Stimulated activated CD4-positive, alpha-beta T cell treated with anti-CD3 and anti-CD28 coated beads, Interleukin-1b, Interleukin-23, amount 100 ng/mL, for 24 hours (primary cell): Measurements from ENCODE around the gene PRSS57.
"Not testable (repeated sequence)": the region's sequence is repeated elsewhere in the genome, so short reads cannot be mapped to it uniquely, and the experiment has no call there.

Experiments
- DNase-seq, 4 experiments: peaks; one replicate each; pipeline ENCODE4 v3.0.0-alpha.2; 2020; ENCODE audit warnings: low read depth in 4 of 4, low spot score in 1 of 4

PRSS57 gene

DNA sequence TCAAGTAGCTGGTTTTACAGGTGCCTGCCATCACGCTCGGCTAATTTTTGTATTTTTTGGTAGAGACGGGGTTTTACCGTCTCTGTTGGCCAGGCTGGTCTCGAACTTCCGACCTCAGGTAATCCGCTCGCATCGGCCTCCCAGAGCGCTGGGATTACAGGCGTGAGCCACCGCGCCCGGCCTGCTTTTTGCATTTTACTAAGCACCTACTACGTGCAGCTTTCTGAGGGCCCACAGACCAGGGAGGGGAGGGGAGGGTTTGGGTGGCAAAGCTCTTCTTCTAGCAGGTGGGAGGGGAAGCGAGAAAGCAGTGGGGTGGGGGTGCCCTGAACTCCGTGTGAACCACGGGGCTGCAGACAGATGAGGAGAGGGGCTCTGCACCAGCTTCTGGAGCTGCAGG is 28.5 kb upstream of the PRSS57 start:
- no peak for DNase-seq

DNA sequence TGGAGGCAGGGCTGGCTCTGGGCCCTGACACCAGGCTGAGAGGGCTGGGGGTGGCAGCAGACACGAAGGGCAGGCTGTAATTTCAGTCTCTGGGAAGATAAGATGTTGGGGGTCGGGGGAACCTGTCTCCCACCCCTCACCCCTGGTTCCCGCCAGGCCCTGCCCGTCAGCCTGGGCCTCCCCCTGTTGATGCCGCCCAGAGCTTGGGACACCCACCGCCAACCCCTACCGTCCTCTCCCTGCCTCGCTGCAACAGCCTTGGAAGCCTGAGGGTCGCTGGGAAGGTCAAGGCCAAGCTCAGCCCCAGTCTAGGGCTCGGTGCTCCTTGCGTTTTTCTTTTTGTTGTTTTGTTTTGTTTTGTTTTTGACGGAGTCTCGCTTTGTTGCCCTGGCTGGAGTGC is 28.0 kb upstream of the PRSS57 start:
- DNase-seq: no peak

DNA sequence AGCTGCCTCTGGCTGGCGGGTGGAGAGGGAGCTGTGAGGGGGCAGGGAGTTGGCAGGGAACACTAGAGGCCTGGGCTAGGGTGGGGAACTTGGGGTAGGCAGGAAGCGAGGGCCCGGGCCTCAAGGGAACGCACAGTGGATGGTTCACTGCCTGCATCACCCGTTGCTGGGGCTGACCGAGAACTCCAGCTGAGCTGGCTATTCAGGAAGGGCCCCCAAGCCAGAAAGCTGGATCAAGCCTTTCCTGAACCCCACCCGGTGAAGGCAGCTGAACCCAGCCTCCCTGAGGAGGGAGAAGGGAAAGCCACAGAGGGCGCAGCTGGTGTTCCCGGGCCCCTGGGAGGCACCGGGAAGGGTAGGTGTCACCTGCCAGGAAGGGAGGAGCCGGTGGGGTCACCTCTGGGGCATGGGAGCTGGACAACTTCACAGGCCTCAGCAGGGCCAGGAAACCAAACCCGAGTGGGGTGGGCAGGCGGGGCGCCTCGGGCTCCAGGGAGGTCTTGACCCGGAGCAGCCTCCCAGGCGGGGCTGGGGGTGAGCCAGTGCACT is 27.4 kb upstream of the PRSS57 start:
- no peak for DNase-seq

DNA sequence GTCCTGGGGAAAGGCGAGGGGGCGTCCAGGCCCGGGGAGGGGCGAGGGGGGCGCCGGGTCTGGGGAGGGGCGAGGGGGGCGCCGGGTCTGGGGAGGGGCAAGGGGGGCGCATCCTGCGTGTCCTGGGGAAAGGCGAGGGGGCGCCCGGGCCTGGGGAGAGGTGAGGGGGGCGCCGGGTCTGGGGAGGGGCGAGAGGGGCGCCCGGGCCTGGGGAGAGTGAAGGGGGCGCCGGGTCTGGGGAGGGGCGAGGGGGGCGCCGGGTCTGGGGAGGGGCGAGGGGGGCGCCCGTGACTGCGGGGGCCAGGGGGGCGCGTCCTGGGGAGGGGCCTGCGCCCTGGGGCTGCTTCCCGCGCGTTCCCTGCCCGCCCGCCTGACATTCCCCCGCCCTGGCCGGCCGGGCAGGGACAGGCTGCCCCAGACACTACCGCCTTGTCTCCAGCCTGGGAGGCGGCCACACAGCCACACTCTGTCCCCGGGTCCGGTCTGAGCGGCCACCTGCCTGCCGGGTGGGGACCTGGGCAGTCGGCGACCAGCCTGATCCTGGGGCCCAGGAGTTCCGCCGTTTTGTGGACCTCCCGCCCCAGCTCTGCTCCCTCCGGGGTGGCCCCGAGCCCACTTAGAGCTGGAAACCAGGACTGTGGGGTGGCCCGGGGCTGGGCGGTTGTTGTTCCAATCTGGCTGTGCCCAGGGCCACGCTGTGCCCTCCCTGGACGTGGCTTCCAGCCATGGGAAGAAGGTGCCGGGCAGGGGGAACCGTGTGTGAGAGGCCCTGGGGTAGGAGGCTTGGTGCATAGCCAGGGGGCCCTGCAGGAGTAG is 25.3 kb upstream of the PRSS57 start:
- DNase-seq: no peak

DNA sequence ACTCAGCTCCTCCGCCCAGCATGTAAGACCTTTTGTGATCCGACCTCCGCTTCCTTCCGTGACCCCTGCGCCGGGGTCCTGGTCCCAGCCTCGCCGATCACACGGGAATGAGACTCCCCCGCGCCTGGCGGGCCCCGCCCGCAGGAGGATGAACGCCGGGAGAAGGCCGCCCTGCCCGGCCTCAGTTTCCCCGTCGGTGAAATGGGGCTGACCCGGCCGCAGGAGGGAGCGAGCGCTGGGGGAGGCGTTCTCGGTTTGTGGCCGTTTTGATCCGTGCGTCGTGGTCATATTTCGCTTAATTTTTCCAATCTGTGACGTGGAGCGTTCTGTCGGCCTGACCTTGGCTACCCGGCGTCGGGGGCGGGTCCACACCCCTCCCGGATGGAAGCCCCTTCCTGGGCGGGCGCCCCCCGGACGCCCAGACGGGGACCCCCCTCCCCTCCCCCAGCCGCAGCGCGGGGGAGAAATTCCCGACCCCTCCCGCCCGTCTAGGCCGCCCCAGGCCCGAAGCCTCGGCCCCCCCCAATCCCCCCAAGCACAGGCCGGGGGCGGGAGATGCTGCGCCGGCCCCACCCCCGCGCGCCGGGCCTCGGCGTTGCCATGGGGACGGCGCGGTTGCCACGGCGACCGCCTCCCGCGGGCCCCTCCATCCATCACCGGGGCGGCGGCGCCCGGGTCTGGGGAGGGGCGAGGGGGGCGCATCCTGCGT is 24.5 kb upstream of the PRSS57 start:
- no peak for DNase-seq

DNA sequence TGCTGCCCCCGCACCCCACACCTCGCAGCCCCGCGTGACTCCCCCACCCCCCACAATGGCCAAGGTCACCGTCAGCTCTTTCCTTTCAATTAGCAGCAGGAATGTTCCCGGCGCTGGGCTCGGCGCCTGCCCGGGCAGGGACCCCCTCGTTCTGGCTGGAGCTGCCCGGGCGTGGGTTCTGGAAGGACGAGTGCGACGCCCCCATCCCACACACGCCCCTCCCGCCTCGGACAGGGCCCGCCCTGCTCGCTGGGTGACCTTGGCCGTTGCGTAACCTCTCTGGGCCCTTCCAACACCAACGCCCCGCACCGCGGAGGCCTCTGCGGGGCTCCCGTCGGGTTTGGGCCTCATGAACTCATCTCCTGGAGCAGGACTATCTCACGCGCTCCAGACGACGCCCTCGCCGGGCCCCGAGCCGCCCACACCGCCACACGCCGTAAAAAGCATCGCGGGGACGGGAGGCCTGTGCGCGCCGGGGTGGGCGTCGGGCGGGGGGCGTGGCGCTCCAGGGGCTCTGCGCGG is 23.8 kb upstream of the PRSS57 start:
- DNase-seq: no peak

DNA sequence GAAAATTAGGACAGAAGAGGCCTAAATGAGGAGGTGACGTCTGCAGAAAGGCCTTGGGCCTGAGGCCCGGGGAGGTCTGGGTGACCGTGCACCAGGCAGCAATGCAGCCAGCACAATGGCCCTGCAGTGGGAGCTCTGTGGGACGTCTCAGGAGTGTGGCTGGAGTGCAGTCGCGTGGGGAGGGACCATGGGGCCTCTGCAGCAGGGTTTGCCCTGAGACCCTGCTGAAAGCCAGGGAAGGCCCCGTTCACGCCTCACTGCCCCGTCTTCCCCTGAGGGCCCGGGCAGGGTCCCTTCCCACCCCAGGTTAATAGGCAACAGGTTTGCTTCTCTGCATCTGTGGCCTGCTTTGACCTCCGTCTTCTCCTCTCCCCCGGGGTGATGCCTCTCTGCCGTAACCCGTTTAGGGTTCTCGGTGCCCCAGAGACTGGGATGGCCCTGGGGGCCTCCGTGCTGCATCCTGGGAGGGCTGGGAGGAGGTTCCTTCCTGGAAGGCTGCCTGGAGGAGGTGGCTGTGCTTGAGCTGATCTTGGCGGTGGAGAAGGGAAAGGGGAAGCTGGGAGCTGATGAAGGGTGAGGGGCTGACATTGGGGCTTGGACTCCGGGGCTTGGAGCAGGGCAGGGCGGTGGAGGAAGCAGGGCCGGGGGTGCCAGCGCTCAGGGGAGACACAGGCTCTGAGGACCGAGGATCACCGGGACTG is 23.1 kb upstream of the PRSS57 start:
- DNase-seq: no peak

DNA sequence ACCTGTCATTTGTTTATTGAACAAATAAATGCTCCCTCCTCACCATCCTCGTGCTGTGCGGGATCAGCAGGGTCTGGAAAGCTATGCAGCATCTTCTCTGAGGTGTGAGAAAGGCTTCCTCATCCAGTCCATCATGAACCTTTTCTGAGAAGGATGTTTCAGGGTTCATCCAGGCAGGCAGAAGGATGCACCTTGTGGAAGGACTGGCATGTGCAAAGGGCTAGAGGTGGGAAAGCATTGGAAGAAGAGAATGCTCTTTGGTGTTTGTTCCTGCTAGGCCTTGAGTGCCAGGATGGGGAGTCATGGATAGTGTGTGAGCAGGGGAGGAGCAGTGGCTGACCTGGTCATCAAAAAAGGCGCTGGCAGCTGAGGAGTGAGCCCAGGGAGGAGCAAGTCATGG is 20.1 kb upstream of the PRSS57 start:
- DNase-seq: no peak

DNA sequence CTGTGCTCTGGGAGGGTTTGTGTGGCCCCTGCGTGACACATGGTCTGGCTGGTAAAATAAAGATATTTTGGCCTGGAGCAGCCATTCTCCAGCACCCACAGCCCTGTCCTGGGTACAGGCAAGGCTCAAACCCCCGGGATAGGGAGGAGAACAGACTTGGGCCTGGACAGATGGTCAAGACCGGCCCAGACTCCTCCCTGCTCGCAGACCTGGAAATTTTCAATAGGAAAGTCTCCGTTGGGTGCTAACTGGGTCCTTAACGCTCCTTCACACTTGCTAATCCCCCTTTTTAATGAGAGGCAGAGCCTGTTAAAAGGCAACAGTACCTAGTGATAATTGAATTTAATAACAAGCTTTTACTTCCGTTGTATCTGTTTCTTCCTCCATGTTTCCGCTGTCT is 16.0 kb upstream of the PRSS57 start:
- DNase-seq: no peak

DNA sequence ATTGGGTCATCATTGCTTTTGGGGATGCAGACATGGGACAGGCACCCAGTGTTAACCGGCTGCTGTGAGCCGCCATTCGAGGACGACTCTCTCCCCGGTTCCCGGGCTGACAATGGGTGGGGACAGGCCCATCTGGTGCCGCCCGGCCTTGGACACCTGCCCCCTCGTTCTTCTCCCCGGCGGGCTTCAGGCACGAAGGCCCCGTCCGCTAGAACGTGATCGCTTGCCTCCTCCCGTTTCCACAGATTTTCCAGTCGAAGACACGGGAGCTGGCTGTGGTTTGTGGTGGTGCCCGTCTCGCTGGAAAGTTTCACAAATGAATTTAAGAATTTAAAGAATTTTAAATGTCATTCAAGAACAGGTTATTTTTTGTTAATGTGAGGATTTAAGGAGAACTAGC is 15.5 kb upstream of the PRSS57 start:
- DNase-seq: no peak

DNA sequence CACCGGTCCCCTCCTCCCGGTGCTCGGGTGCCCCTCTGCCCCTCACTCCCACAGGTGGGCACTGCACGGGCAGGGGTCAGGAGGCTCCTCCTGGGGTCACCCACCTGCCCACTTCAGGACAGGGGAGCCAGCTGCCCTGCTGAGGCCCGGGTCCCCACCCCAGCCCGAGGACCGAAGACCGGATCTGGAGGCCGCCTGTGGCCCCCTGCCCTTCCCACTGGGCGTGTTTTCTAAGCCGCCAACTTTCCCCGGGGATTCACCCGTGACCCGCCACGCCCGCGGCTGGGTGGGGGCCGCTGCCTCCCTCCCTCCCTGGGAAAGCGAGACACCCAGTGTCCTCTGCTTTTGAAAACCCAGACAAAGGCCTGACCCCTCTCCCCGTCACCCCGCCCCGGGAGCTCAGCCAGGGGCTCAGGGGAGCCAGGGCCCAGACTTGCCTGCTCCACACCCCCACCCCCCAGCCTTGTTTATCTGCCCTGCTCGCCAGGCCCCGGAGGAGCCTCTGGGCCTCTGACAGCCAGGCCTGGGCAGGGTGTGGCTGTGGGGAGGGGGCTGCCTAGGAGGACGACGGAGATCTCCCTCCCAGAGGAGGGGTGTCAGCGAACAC is 14.8 kb upstream of the PRSS57 start:
- no peak for DNase-seq

DNA sequence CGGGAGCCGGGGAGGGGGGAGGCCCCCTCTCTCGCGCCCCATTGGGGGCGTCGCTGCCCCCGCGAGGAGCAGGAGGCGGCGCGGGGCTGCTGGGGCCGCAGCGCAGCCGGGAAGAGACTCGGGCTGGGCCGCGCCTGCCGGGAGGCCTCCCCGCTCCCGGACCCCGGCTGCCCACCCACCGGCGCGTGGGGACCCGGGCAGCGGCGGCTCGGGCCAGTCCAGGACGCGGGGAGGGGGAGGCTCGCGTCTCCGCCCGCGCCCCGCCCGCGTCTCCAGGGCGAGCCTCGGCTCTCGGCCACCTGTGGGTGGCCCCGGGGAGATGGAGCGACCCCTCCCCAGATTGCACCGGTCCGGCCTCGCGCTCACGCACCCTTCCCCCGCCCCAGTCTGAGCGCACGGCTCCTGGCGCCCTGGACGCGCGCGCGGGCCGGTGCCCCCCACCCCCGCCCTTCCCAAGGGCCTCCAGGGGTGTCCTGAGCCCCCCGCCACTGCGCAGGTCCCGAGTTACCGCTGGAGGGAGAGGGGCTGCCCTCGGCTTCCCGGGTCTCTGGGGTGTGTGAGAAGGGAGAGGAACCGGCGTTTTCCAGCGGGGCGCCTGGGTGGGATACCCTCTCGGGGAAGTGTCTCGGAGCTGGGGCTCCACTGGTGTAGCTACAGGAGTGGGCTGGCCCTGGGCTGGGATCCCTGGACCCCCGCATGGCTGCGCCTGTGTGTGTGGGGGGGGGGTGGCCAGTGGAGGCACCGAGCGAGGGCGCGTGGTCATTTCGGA is 14.1 kb upstream of the PRSS57 start:
- no peak for DNase-seq

DNA sequence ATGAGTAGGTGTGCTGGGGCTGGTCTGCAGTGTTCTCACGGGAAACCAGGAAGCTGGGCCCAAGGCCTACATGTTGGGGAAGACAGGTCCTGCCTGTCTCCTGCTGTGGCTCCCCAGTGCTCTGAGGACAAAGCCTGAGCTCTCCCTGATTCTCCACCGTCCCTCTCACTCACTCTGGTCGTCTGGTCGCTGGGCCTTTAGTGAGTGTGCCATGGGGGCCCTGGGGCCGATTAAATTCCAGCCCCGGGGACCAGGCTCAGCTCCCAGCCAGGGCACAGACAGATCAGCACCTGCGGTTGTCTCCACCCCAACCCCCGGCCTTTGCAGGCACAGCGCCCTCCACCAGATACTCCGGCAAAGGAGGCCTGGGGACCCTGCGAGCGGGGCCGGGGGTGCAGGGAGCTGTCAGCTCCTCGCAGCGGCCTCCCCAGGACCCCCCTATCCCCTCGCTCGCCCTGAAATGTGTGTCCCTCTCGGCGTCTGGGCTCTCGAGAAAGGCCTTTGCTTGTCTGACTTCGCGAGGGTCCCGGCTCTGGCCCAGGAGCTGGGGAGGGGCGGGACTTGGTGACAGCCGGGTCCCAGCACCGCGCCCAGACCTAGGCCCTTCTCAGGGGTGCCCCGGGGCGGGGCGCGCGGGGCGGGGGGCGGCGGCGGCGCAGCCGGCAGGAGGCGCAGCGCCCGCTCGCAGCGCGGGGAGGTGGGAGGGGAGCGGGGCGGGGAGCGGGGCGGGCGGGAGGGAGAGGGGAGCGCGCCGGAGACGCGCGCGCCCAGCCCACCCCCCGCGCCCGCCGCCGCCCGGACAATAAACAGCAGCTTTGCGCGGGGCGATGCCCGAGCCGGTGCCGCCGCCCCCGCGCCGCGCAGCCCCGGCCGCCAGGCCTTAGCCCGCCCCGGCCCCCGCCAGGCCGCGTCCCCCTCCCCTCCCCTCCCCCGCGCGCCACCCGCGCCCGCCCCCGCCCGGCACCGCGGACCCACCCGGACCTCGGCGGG is 13.2 kb upstream of the PRSS57 start, which contains the start of gene PALM:
Gene PALM (plus strand): TSS at position 782 of the 990 bp plus-strand sequence. CDS start 212 bp downstream, outside the sequence.
- no peak for DNase-seq

DNA sequence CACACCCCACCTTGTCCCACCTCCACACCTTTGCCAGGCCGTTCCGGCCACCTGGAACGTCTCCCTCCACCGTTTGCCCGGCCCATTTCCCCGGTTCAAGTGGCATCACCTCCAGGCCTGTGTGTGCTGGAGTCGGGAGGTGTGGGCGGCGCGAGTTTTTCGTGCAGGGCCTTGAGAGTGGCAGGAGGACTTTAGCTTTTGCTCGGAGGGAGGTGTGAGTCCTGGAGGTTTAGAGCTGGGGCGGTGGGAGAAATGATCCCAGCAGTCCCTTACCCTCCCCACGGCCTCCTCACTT is 9.1 kb upstream of the PRSS57 start:
- no peak for DNase-seq

DNA sequence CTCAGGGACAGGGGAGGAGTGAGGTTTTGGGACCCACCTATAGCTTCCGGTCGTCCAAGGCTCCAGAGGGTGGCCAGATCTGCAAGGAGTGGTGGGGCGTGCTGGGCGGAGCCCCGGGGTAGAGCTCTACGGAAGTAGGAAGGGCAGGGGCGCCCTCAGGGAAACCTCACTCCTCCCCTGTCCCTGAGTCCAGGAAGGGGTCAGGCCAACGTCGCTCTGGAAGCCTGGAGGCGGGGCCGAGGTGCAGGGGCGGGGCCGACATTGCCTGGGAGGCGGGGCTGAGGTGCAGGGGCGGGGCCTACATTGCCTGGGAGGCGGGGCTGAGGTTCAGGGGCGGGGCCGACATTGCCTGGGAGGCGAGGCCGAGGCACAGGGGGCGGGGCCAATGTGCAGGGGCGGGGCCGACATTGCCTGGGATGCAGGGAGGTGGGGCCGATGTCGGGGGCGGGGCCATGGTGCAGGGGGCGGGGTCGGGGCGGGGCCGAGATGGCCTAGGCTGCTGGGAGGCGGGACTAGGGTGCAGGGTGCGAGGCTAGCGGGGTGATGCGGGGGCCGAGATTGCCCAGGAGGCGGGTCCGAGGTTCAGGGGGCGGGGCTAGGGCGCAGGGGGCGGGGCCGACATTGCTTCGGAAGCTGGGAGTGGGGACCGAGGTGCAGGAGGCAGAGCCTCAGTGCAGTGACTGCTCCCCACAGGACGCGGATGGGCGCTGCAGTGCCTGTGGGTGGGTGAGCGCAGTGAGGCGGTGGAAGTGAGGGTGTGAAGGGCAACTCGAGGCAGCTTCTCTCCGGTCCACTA is 8.6 kb upstream of the PRSS57 start:
- DNase-seq: peak in 3 of 4 experiments; percentile 25 to 44 (median 43)

DNA sequence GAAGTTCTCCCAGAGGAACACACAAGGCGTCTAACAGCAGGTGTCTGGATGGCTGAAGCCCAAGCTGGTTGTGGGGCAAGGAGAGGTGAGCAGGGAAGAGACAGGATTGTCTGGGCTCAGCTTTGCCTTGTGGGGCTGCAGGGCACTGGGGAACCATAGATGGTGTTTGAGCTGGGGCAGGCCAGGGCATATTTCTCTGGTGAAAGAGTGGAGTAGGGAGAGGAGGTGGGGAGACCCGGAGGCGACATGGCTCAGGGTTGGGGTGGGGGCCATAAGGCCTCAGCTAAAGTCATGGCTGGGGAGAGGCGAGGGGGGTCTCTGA is 8.0 kb upstream of the PRSS57 start:
- no peak for DNase-seq

DNA sequence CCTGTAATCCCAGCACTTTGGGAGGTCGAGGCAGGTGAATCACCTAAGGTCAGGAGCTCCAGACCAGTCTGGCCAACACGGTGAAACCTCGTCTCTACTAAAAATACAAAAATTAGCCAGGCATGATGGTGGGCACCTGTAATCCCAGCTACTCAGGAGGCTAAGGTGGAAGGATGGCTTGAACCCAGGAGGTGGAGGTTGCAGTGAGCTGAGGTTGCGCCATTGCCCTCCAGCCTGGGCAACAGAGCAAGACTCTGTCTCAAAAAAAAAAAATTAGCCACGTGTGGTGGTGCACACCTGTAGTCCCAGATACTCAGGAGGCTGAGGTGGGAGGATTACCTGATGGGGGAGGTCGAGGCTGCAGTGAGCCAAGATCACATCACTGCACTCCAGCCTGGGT is 7.6 kb upstream of the PRSS57 start:
- DNase-seq: not testable (repeated sequence)

DNA sequence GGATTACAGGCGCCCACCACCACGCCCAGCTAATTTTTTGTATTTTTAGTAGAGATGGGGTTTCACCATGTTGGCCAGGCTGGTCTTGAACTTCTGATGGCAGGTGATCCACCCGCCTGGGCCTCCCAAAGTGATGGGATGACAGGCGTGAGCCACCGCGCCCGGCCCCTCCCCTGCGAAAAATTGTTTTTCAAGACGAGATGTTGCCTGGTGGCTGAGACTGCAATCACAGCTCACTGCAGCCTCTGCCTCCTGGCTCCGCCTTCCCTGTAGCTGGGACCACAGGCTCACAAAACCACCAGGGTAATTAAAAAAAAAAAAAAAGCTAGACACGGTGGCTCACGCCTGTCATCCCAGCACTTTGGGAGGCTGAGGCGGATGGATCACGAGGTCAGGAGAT is 4.6 kb upstream of the PRSS57 start:
- DNase-seq: not testable (repeated sequence)

DNA sequence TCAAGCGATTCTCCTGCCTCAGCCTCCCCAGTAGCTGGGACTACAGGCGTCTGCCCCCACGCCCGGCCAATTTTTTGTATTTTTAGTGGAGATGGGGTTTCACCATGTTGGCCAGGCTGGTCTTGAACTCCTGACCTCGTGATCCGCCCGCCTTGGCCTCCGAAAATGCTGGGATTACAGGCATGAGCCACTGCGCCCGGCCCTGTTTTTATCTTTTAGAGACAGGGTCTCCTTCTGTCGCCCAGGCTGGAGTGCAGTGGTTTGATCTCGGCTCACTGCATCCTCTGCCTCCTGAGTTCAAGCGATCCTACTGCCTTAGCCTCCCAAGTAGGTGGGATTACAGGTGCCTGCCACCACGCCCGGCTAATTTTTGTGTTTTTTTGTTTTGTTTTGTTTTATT is 3.3 kb upstream of the PRSS57 start:
- DNase-seq: not testable (repeated sequence)
